Posterior cingulate gyrus (tissue), 11 donors: ENCODE data around the gene ARHGDIB.
A peak's percentile ranks its signal among the peaks of the same experiment; 100 is the strongest.

Source experiments
- DNase-seq, 10 donors: peaks; one replicate each; pipeline versions ENCODE4 v3.0.0 to v3.0.0-alpha.2; 2020 to 2021; ENCODE audit warnings: mixed read lengths in 3 of 10
- intact Hi-C: fragments of 100-400 bp; cut with DNase I; formaldehyde crosslinking; loops from one replicate; pipeline ENCODE4 v1.15.1; 2023

Gene ARHGDIB

DNA sequence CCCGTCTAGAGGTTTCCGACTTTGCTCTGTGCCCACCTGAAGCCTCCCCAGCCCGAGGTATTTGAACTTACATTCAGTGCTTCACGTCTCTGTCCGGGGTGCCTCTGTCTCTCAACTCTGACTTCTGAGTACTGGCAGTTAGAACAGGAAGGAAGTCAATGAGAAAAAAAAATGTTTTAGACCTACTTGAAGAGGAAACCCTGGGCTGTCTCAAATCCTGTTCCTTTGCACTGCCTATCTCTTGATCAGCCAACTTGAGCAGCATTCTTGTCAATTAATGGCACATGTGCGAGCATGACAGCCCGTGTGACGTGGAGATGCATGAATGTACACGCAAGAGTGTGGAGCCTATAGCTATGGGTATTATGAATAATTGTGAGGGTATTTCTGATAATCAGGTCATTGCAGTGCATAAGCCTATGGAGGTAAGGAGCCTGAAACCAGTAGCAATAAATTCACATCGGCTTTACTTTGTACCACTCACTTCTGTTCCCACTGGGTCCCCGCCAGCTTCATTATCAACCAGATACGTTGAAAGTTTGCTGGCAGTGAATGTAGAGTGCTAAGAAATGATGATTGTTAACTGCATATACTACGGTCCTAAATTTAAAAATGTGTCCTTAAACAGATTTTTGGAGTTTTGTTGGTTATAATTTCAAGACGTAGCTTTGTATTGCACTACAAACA is at the start of gene ARHGDIB:
Gene ARHGDIB, minus strand, starts transcription at position 136 of the 687 bp plus-strand sequence. CDS start 10,889 bp downstream, outside the sequence.
- intact Hi-C loops: no loop called here
- no peak for DNase-seq

DNA sequence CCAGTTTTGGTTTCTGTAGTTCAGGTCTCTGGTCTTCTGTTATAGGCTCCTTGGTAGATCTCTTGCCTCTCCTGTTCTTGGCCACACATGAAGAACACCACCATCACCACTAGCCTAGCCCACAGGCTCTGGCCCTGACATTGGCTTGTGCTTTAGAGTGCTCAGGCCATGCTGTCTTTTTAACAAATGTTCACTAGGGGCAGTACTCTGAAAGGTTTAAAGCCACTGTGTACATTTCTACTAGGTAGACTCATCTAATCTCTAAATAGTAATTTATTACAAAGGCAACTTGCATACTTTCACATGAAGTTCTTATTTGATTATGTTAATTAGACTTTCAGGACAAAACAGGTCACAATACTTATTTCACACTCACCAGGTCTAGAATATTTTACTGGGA is 49.8 kb upstream of the ARHGDIB start:
- DNase-seq: no peak
- intact Hi-C loops: no loop called here

DNA sequence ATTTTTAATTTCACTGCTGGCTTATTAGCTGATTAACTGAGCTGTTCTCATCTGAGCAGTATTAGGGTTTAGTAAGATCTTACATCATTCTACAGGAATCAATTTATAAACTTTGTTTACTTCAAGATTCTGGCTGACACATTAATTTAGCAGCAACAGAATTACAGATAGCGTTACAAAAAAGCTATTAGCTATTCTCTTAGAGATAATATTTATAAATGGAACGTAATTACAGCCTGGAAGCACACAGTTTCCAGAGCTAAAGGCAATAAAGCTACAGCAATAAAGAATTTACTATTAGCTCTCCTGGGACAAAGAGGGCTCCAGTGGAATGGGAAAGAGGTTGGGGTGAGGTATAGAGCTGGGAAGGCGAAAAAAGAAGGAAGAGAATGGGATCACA is 46.1 kb upstream of the ARHGDIB start:
- intact Hi-C loops: no loop called here
- DNase-seq: no peak

DNA sequence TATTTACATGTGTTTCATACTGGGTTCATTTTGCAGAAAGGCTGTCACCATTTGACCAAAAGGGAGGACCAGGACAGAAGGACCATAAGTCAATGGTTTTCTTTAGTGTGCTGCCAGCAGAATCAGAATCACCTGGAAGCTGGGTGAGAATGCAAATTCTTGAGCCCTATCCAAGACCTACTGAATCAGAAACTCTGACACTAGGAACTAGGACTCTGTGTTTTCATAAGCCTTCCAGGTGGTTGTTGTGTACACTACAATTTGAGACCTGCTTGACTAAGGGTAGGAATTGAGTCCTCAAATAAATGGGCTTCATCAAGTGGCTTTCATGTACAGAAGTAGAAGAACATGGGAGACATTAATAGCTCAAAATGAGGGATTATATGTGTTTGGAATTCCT is 43.7 kb upstream of the ARHGDIB start:
- intact Hi-C loops: no loop called here

DNA sequence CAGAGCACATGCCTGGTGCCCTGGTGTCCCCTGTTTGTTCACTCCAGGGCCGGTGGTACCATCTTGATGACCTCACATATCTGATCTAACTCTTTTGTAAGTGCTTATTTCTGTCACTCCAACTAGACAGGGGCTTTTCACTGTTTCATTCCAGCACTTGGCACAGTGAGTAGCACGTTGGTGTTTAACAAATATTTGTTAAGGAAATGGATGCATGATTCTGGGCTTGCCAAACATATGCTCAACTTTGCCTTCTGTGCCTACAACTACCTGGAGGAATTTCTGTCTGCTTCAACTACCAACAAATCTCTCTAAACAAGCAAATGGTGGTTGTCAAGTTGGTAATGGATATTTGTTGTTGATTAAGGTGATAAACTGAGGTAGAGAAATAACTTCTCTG is 43.0 kb upstream of the ARHGDIB start:
- intact Hi-C loops: no loop called here
- no peak for DNase-seq

More for the DNA sequence above, 43.7 kb upstream of the ARHGDIB start:
- DNase-seq: no peak

DNA sequence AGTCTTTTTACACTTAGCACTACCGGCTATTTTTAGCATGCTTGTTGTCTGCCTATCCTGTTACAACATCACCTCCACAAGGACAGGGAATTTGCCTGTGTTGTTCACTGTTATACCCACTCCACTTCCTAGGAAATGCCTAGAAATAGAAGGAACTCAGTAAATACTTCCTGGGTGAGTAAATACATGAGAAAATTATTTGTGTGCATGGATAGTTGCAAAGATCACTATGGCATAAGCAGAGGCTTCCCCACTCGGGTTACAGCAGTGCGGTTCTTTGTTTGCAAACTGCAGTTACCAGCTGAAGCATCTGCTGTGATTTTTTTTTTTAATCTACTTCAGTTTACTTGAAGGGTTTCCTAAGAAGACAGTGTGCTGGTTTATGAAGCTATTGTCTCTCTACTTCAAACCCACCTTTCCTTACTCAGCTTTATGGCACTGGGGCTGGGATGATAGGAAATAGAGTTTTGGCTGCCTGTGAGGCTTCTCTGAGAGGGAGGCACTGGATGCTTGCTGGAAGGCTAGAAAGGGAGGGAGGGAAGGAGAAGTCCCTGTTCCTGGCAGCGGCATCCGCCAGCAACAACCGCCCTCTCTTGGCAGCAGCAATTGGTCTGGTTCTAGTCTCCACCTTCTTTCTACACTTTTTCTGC is 40.5 kb upstream of the ARHGDIB start:
- DNase-seq: peak; percentile 21 to 92 (median 50)
- intact Hi-C loops: no loop called here

DNA sequence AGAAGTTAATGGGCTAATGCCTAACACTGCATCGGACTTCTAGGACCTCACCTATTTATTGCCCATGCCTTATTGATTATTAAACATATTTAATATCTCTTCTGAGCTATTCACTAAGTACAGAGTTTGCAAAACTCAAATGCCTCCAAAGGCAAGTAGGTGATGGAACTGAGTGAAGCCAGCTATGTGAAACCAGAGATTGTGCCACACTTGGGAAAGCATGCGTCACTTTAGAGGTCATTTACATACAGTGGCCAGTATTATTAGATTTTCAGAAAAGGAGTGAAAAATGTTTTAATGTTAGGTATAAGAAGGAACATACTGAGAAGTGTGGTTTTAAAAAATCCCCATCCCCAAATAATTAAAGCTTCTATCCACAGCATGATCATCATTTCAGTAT is 39.2 kb upstream of the ARHGDIB start:
- no peak for DNase-seq
- intact Hi-C loops: no loop called here

DNA sequence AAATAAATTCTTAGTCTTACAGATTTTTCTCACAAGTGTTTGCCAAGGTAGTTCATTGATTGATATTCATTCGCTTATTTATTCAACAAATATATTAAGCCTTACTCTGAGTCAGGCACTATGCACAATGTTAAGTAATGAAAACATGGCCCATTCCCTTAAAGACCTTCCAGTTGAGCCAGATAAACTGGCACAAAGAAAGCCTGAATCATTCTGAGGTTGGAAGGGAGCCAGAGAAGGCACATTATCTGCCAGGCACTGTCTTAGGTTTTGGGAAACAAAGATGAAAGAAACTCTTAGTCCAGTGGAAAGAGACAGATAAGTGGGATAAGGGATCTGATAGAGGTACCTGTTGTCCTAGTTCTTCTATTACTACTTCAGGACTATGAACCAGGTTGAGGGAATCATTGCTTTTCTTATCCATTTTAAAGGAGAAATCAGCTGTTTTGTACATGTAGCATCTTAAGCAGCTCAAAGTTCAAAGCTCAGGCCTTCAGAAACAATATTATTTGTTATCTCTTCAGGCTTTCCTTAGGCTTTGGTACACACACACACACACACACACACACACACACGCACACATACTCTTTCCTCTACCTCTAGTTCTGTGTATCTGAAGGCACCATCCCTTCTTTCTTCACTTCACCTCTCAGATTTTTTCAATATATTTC is 38.4 kb upstream of the ARHGDIB start:
- intact Hi-C loops: loop anchor here (5.0 to 10.0 kb wide), 3 partner anchors 217 to 365 kb away; no protein-coding TSS in a partner anchor
- DNase-seq: no peak

DNA sequence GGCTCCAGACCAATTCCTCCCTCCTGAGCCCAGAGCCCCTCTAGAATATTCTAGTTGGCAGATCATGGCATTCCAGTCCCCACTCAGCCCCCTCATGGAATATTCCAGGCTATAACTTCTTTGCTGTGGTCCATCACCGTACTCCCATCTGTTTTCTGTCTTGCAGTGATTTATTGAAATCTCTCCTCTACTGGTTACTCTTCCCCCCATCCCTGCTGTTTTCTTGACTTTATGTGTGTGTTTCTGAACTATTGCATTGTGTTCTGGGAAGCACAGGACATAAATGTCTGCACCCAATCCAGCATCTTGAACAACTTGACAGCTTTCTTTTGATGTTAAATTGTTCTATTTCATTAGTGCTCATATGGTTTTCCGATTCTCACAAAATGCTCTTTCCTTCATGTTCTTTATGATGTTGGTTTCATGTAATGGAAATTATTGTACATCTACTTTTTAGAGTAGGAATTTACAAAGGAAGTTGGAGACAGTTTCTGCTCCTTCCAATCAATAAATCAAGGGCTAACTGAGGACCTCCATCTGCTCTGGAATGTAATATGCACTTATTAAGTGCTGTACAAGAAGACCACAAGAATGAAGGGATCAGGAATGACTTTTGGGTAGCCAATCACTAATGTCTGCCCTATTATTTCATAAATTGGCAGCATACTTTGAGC is 37.8 kb upstream of the ARHGDIB start:
- intact Hi-C loops: loop anchor here (5.0 to 10.0 kb wide), 3 partner anchors 218 to 364 kb away; no protein-coding TSS in a partner anchor
- no peak for DNase-seq

DNA sequence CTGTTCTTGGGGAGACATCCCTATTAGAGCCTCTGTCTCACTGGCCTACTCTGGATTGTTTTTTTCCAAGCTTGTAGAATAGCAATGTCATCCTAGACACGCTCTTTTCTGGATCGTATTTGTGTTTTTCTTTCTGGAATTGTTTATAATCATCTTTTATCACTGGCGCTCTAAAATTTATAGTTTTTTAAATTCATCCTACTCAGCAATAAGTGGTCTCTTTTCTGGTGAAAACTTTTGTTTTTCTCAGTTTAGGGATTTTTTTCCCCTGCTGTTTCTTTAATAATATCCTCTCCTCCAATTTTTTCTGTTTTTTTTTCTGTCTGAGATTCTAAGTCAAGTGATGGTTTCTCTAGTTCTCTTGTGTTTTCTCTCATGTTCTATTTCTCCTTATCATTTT is 36.6 kb upstream of the ARHGDIB start:
- DNase-seq: no peak
- intact Hi-C loops: loop anchor here (5.0 to 10.0 kb wide), 3 partner anchors 219 to 363 kb away; no protein-coding TSS in a partner anchor

DNA sequence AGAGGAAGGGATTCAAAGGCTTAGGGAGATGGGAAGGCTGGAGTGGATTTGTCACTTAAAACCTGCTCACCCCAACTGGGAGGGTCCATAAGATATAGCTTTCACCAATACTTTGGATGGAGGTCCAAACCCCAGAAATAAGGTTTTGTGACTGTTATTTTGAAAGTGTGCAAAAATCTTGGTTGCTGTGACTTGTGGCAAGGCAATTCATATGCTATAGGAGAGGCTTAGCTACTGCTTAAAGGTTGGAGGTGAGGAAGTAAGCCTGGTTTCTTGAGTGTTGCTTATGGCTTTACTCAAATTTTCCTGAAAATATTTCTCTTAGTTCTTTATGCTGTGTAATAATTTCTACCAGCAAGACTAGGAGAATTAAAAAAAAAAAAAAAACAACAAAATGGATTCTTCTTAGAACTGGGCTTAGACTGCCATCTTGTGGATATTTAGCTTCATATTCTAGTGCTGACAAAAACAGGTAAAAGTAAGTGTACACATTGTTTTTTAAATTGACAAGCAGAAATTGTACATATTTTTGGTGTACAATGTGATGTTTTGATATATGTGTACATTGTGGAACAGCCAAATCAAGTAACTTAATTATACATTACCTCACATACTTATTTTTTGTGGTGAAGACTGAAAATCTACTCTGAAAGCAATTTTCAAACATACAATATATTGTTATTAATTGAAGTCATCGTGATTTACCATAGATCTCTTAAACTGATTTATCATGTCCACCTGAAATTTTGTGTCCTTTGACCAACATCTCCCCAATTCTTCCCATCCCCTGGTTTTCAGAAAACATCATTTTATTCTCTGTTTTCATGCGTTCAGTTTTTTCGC is 34.4 kb upstream of the ARHGDIB start:
- no peak for DNase-seq
- intact Hi-C loops: loop anchor here (1.0 to 10.0 kb wide), 4 partner anchors 151 to 361 kb away; no protein-coding TSS in a partner anchor

DNA sequence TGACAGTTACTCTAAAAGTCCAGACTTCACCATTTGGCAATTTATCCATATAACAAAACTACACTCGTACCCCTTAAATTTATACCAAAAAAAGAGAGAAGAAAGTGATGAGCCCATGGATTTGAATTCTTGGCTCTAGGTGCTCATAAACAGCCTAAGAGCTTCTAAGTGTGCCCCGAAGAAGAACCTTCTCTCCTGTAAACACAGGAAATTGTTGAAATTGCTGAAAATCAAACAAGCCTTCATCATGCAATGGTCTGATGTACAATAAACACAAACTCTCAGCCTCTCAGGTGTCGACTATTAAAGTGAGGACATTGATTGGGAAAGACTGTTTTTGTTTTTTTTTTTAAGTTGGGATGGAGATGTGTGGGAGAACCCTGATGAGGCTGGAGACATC is 33.2 kb upstream of the ARHGDIB start:
- intact Hi-C loops: loop anchor here (1.0 to 10.0 kb wide), 4 partner anchors 149 to 360 kb away; no protein-coding TSS in a partner anchor
- no peak for DNase-seq

DNA sequence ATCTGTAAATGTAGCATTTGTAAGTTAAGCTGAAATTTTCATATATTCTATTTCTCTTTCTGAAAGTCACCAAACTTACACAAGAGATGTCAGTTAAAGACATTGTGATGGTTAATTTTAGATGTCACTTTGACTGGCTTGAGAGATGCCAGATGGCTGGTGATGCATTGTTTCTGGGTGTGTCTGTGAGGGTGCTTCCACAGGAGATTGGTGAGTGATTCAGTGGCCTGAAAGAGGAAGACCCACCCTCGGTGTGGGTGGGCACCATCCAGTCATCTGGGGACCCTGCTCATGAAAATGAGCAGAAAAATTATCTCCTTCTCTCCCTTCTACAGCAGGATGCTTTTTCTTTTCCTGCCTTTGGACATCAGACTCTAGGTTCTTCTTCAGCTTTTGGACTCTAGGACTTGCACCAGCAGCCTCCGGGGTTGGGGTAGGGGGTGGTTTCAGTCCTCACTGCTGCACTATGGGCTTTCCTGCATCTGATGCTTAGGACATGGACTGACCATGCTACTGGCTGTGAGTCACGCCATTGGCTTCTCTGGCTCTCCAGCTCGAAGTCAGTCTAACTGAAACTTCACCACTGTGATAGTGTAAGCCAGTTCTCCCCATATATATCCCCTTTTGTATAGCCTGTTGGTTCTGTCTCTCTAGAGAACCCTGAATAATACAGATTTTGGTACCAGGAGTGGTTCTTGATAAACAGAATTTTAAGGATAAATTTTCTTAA is 32.3 kb upstream of the ARHGDIB start:
- intact Hi-C loops: loop anchor here (10.0 kb wide), 1 partner anchor 359 kb away; no protein-coding TSS in a partner anchor
- DNase-seq: no peak

DNA sequence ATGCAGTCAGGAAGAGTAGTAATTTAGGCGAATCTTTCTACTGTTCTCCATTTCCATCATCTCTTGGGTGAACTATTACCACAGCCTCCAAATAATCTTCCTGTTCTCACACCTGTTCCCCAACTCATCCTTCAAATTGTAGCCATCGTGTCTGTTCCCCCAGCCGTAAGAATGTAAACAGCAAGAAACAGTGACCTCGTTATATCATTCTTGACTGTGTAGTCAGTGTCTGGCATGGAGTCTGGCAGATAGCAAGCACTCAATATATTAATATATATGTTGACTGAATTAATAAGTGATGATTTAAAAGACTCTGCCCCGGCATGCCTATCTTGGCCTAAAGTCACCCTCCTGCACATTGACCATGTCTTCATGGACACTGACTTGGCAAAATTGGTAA is 31.7 kb upstream of the ARHGDIB start:
- DNase-seq: no peak
- intact Hi-C loops: loop anchor here (10.0 kb wide), 1 partner anchor 358 kb away; no protein-coding TSS in a partner anchor

DNA sequence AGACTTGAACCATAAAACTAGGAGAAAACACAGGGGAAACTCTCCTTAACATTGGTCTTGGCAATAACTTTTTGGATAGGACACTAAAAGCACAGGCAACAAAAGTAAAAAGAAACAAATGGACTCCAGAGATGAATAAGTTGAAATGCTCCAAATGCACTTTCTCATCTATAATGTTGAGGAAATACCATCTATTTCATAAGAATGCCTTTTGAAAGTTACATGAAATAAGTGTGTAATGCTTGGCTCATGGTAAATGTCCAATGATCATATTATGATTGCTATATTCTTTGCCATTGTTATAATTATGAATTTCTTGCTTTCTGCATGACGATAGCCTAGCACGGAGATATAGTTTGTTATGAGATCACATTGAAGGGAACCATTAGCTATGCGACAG is 31.3 kb upstream of the ARHGDIB start:
- no peak for DNase-seq
- intact Hi-C loops: loop anchor here (10.0 kb wide), 1 partner anchor 358 kb away; no protein-coding TSS in a partner anchor

DNA sequence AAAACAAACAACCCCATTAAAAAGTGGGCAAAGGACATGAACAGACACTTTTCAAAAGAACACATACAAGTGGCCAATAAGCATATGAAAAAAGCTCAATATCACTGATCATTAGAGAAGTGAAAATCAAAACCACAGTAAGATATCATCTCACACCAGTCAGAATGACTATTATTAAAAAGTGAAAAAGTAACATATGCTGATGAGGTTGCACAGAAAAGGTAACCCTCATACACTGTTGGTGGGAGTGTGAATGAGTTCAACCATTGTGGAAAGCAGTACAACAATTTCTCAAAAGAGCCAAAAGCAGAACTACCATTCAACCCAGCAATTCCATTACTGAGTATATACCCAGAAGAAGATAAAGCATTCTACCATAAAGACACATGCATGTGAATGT is 29.7 kb upstream of the ARHGDIB start:
- intact Hi-C loops: loop anchor here (10.0 kb wide), 1 partner anchor 356 kb away; no protein-coding TSS in a partner anchor
- DNase-seq: no peak

DNA sequence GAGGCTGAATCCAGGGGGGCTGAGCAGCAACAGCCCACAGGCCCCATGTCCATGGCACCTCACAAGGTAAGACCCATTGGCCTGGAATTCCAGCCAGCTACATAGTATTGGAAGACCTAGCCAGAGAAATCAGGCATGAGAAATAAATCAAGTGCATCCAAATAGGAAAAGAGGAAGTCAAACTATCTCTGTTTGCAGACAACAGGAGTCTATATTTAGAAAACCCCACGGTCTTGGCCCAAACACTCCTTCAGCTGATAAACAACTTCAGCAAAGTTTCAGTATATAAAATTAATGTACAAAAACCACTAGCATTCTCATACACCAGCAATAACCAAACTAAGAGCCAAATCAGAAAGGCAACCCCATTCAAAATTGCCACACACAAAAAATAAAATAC is 28.4 kb upstream of the ARHGDIB start:
- intact Hi-C loops: loop anchor here (10.0 kb wide), 1 partner anchor 355 kb away; no protein-coding TSS in a partner anchor
- no peak for DNase-seq

DNA sequence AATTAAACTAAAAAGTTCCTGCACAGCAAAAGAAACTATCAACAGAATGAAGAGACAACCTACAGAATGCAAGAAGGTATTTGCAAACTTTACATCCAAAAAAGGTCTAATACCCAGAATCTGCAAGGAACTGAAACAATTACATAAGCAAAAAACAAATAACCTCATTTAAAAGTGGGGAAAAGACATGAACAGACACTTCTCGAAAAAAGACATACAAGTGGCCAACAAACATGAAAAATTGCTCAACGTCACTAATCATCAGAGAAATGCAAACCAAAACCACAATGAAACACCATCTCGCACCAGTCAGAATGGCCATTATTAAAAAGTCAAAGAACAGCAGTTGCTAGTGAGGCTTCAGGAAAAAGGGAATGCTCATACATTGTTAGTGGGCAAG is 26.6 kb upstream of the ARHGDIB start:
- intact Hi-C loops: no loop called here
- DNase-seq: no peak

DNA sequence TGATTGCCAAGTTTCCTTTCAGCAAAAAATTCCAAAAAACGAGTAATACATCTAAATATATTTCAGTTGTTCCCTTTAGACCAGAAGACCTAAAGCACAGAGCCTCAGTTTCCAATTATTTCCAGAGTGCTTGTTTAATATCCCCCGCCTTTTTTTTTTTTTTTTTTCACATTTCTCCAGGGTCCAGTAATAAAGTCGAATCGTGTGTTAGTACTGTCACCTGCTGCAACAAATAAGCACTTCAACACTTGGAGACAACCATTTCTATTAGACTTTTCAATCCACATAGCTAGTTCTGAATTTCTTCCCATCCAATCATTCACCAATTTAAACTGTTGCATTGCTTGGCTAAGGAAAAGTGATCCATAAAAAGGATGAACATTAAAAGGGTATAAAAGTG is 25.0 kb upstream of the ARHGDIB start:
- DNase-seq: no peak
- intact Hi-C loops: no loop called here
